Uterus (tissue), 2 donors: ENCODE measurements around the gene LRP6.

Source experiments
- POLR2A ChIP-seq, 2 donors: fragments of 450-650 bp; IDR thresholded peaks; one replicate each; pipeline ENCODE4 v1.6.1; 2016; ENCODE audit warnings: antibody characterized with exemption in 2 of 2, mild to moderate bottlenecking in 1 of 2, moderate library complexity in 1 of 2
- TF ChIP-seq, protein P1 (sequence below), 4 experiments: fragments of 200-600 bp in 2 of 4; fragments of 450-650 bp in 2 of 4; sonication (generic) in 2 of 4; IDR thresholded peaks; one replicate each; pipeline ENCODE4 v1.5.1; 2016 to 2019; ENCODE audit warnings: antibody characterized with exemption in 4 of 4, mild to moderate bottlenecking in 2 of 4, moderate library complexity in 1 of 4

DNA sequence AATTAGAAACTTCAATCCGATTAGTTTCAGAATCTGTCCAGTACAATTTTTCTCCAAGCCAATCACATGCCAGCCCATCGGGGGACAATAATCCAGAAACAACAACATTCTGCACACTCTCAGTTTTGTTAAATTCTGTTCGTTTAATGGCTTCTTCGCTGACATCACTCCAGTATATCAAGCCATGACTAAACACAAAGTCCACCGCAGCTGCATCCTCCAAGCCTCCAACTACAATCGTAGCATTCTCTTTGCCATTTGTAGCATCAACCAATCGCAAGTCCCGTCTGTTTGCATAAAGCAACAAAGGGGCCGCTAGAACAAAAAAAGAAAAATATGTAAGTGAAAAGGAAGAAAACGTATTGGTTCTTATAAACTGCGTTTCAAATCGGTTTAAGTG is 22.5 kb downstream of the LRP6 start:
- TF ChIP-seq, protein P1, sequence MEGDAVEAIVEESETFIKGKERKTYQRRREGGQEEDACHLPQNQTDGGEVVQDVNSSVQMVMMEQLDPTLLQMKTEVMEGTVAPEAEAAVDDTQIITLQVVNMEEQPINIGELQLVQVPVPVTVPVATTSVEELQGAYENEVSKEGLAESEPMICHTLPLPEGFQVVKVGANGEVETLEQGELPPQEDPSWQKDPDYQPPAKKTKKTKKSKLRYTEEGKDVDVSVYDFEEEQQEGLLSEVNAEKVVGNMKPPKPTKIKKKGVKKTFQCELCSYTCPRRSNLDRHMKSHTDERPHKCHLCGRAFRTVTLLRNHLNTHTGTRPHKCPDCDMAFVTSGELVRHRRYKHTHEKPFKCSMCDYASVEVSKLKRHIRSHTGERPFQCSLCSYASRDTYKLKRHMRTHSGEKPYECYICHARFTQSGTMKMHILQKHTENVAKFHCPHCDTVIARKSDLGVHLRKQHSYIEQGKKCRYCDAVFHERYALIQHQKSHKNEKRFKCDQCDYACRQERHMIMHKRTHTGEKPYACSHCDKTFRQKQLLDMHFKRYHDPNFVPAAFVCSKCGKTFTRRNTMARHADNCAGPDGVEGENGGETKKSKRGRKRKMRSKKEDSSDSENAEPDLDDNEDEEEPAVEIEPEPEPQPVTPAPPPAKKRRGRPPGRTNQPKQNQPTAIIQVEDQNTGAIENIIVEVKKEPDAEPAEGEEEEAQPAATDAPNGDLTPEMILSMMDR (IDR thresholded peaks at IDR 0.05), result no peak
- TF ChIP-seq POLR2A (IDR thresholded peaks at IDR 0.05), result no peak
